ENCODE measurements around the gene LTBP2.

LTBP2 gene

DNA sequence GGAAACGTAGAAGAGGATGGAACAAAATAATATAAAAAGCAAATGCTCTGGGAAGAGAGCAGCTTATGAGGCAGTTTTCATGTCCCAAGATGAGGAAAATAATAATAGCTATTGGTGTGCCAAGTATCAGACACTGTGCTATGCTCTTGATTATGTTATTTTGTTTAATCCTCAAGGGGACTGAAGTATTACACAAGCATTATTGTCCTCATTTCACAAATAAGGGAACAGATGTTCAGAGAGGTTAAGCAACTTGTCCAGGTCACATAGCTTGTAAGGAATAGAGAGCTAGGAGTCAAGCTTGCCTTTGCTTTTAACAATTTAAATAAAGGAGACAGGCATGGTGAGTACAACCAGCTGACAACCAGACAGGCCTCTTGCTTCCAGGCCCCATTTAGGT is 26.9 kb upstream of the LTBP2 start:
- DNase-seq (ENCODE audit: extremely low read depth in 1 of 2, low read depth in 1 of 2) = no peak

DNA sequence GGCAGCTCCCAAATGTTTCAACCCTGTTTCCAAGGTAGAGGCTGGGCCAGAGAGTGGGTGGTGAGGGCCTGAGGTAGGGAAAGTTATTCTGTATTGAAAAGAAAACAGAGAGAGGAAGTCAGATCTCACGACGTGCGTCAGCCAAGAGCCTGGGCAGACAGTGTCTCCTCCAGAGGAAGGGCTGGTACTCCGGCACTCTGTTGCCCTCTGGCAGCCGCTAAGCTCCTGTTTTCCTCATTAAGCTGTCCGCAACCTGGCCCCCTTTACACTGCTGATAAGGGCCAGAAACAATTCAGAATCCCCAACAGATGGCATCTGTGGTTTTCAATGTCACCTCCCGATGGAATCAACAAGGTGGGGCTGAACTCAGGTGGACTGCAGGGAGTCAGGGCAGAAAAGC is 26.0 kb upstream of the LTBP2 start:
- no peak for DNase-seq (ENCODE audit: extremely low read depth in 1 of 2, low read depth in 1 of 2)

DNA sequence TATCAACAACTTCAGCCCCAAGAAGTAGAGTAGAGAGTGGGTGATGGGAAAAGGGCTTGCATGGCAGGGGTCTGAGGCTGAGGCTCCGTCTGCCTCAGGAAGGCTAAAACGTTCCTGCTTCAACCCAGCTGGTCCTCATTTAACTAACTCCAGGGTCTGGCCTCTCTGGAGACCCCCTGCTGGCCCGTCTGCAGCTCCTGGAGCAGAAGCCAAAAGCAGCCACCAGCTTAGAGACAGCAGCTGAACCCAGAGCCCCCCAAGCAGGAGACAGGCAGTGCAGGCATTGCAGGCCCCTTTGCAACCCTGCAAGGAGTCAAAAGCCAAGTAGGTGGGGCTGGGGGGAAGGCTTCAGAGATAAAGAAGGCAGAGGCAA is 25.1 kb upstream of the LTBP2 start:
- DNase-seq (ENCODE audit: extremely low read depth in 1 of 2, low read depth in 1 of 2) = no peak

DNA sequence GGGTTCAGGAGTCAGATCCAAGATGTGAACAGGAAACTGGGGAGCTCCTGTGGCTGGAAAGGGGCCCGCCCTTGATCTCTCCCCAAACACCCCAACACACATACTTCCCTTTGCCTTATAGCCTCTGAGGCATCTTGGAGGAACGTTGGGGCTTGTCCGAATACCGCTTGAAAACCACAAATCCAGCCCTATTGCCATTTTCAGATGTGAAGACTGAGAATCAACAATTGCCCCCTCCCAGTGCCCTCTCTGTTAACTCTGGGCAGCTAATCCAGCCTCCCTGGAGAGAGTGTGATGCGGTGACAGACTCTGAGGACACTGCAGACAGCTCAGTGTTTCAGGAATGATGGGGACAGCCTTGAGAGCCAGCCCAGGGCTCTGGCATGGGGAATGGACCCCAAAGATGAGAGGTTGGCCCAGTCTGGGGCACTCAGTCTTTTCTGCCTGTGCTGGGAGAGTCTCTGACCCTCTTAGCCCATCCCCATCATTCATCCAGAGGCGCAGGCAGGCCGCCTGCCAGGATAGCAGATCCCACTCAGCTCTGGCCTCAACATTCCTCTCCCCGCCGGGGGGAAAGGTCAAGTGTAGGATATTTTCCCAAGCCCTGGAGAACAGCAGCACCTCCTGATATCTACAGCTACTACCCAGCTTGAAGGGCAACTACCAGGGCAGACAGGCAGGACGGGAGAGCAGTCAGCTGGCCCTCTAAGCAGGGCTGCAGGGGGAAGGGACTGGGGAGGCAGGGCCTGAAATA is 24.6 kb upstream of the LTBP2 start:
- no peak for DNase-seq (ENCODE audit: extremely low read depth in 1 of 2, low read depth in 1 of 2)

DNA sequence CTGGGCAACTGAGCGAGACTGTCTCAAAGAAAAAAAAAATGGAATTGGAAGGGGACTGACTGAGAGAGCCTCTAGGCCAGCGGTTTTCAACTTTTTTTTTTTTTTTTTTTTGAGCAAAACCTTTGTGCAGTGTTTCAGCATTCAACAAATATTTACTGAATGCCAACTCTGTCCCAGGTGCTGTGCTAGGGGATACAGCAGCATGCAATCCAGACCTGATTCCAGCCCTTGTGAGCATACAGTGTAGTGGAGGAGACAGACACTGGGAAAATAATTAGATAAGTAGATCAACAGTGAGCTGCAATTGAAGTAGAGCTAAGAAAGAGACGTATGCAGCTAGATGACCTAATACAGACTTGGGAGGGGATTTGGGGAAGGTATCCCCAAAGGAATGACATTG is 23.8 kb upstream of the LTBP2 start:
- DNase-seq (ENCODE audit: extremely low read depth in 1 of 2, low read depth in 1 of 2) = no peak

DNA sequence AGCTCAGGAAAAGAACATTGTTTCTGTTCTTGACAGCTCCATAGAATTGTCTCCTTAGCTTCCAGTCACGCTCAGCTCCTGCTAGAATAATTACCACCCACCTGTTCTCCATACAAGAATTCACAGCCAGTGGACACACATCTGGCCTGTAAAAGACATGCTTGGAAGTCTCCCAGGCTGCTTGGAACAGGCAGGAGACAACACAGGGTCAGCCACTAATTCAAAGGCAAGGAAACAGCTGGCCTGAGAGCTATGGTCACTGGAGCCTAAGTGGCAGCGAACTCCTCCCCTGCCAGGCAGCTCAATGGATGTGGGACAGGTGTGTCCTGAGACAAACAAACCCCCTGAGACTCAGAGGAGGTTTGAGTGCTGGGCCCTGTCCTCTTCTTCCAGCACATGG is 22.9 kb upstream of the LTBP2 start:
- DNase-seq (ENCODE audit: extremely low read depth in 1 of 2, low read depth in 1 of 2) = no peak

DNA sequence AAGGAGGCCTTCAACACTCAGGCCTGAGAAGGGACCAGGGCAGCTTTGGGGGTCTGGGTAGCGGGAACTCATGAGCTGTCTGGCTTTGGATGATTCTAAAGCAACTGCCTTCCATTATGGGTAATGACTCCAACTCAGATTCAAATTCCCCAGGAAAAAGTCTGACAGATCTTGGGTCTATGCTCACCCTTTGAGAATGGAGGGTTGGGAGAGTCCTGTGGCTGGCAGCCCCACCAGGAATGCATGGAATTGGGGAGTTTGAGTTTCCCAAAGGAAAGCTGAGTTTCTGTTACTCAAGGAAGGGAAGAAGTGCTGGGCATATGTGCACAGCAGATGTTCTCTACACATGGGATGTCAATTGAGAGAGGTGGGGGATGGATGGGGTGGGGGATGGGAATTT is 22.4 kb upstream of the LTBP2 start:
- no peak for DNase-seq (ENCODE audit: extremely low read depth in 1 of 2, low read depth in 1 of 2)

DNA sequence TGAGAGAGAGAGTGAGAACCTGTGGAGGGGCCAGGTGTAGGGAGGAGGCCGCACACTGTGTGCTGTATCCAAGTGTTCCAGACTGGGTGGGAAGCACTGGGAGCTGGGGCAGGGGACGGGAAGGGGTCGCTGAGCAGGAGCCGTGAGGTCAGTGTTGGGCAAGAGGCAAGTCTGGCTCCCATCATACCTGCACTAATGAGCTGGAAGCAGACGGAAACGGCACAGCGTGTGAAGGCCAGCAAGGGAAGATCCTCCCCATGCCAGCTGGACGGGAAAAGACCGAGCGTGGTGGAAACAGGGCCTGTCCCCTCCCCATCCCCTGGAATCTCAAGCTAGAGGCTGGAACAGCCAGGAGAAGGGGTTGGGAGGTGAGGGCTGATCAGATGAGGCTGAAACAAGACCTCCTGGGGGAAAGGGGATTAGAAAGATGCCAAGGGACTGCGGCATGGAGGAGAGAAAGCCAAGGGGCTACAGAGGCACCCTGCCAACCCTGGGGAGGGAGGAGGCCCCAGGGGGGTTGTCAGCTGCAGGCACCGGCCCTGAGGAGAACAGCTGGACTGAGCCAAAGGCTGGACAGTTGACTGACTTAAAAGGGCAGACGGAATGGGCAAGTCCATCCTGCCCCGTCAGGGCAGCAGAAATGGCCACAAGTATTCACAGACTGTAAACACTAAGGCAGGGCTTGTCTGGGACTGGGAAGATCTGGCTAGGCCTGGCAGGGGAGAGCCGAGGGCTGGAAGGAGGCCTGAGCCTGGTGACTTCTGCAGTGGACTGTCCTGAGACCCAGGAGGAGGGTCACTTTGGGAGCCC is 19.0 kb upstream of the LTBP2 start:
- no peak for DNase-seq (ENCODE audit: extremely low read depth in 1 of 2, low read depth in 1 of 2)

DNA sequence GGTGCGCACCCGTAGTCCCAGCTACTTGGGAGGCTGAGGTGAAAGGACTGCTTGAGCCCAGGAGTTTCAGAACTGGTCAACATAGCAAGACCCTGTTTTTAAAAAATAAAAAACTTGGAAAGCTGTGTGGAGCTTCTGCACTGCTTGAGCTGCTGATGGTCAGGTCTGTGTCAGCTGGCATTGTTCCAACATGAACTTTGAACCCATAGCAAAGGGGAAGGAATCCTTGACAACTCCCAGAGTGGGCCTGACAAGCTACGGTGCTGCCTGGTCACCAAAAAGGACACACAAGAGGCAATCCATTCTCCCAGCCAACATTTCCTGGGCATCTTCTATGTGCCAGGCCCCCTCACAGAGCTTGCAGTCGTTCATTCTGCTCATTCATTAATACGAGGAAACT is 16.4 kb upstream of the LTBP2 start:
- DNase-seq (ENCODE audit: extremely low read depth in 1 of 2, low read depth in 1 of 2) = no peak

DNA sequence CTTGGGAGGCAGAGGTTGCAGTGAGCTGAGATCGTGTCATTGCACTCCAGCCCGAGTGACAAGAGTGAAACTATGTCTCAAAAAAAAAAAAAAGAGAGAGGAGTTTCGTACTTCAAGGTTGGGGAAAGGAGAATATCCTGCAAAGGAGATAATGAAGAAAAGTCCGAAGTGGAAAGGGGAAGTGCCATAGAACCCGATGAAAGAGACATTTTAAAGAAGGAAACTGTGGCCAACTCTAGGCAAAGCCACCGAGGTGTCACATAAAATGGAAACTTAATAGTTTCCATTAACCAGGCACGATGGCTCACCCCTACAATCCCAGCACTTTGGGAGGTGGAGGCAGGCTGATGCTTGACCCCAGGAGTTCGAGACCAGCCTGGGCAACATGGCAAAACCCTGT is 15.0 kb upstream of the LTBP2 start:
- no peak for DNase-seq (ENCODE audit: extremely low read depth in 1 of 2, low read depth in 1 of 2)

DNA sequence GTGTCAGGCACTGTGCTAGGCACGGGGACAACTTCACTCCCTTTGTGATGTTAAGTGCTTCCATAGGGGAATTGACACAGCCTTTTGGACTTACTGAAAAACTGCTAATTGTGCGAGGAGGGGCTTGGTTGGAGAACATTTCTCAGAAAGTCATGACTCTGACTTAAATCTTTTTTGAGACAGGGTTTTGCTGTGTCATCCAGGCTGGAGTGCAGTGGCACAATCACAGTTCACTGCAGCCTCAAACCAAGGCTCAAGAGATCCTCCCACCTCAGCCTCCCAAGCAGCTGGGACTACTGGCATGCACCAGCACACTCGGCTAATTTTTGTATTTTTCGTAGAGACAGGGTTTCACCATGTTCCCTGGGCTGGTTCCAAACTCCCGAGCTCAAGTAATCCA is 10.2 kb upstream of the LTBP2 start:
- no peak for DNase-seq (ENCODE audit: extremely low read depth in 1 of 2, low read depth in 1 of 2)

DNA sequence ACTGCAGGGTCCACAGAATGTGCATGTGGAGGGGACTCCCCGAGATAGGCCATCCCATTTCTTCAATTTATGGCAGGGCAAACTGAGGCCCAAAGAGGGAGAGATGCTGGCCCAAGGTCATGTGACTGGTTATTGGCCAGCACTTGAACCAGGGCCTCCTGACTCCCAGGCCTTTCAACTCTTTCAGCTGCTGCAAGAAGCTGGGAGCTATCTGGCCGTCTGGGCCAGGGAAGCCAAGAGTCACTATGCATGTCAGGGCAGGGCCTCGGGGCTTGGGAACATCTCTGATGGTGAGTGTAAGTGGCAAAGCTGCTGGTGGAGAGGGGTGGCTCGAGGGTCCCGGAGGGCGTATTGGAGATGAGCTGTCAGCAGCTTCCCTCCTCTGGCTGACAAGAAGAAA is 9.5 kb upstream of the LTBP2 start:
- no peak for DNase-seq (ENCODE audit: extremely low read depth in 1 of 2, low read depth in 1 of 2)

DNA sequence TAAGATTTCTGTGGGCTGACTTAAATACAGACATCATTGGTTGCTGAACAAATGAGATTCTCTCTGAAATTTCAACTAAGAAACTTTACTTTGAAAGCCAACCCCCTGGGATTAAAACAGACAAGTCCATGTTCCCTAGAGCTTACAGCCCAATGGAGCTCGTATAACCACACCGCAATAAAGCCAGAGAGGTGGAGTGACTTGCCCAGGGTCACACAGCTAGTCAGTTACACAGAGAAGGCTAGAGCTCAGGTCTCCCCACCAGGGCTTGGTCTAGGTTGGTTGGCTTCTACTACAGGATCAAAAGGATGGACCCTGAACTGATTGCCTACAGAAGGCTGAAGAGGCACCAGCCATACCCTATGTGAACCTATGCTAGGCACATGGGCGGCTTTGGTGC is 8.9 kb upstream of the LTBP2 start:
- DNase-seq (ENCODE audit: extremely low read depth in 1 of 2, low read depth in 1 of 2) = no peak

DNA sequence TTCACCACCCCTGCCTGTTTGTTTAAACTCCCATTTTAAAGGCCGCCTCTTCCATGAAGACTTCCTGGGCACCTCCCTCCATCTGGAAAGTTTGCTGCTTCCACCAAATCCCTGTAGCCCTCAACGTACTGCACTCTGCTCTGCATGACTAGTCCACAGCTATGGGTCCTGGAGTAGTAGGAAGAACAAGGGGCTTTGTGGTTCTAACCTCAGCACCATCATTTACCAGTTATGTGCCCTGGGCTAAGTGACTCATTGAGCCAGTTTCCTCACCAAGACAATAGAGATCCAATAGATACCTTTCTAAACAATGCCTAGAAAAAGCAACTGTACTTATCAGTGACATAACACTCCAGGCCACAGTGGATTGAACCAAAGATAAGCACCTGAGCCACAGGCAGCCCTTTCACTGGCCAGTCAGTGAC is 8.5 kb upstream of the LTBP2 start:
- DNase-seq (ENCODE audit: extremely low read depth in 1 of 2, low read depth in 1 of 2) = peak in 1 of 2 donors; percentile 41

DNA sequence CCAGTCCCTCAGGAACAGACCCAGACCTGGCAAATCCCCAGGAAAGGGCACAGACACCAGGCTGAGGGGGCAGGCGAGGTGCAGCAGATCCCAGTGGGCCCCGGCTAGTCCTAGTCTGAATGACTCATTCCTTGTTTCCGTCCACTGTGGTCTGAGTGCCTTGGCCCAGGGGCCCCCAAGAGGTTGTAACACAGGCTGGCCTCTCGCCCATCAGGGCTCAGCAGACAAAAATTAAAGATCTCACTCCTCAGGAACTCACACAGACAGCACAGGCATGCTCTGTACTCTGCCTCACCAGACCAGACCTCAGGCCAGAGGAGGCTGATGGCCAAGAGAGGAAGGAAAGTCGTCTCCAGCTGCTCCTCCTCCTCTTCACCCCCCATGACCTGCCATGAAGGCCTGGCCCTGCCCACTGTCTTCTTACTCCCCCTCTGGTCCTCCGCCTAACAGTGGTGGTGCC is 7.7 kb upstream of the LTBP2 start:
- DNase-seq (ENCODE audit: extremely low read depth in 1 of 2, low read depth in 1 of 2) = no peak

DNA sequence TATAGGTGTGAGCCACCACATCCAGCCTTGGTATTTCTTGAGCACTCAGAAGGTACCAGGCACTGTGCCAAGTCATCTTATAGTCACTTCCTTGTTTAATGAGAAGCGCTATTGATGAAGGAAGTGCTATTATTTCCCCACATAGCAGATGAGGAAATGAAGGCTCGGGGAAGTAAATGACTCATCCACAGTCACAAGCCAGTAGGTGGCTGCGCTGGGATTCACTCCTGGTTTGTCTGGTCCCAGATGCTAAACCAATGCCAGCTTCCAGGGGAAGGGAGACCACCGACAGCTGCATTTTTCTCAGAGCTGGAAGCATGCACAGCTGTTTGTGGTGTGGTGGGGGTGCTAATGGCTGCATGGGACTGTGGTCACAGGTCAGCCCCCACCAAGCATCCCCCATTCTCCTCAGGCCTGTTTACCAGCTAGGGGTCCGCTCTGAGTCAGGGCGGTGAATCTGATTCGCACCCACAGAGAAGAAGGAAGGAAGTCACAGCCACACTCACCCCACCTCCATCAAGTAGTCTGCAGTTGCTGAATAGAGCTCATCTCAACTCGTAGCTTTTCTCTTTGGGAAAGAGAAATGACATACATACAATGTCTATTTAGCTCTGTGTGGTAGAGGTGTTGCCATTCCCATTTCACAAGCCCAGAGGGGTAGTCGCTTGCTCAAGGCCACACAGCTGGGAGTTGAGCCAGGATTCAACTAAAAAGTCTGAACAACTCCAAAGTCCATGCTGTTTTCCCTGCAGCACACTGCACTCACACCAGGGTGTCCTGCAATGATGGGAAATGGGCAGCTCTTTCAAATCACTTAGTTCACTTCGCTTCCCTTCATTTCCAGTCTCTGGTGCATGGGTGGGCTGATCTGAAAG is 6.3 kb upstream of the LTBP2 start:
- peak; percentile 62 to 68 for DNase-seq (ENCODE audit: extremely low read depth in 1 of 2, low read depth in 1 of 2)

DNA sequence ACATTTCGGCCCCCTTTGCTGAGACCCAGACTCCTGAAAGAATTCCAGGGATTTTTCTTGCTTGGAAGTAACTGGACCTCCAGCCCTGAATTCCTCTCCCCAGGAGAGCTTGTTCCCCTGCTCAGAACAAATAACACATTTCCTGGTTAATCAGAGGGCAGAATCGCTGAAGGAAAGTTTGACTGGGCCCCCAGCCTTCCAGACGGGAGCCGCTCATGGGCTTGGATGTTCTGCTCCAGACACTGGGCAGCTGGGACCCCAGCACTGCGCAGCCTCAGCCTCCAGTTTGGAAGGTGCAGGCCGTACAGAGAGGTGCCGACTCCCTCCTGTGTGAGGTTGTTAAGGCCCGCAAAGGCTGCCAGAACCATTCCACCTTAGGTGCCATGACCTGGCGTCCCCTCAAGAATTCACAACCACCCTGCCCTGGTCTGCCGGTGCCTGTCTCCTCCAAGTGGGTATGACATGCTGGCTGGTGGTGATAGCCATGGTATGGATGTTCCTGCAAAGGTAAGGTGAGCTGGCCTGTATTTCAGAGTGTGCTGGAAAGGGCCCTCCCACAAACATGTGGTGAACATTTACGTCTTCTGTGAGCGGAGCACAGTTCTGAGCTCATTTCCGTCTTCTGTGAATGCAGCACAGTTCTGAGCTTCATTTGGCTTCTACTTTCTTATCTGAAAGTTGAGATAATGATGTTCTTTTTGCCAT is 5.1 kb upstream of the LTBP2 start:
- DNase-seq (ENCODE audit: extremely low read depth in 1 of 2, low read depth in 1 of 2) = no peak

DNA sequence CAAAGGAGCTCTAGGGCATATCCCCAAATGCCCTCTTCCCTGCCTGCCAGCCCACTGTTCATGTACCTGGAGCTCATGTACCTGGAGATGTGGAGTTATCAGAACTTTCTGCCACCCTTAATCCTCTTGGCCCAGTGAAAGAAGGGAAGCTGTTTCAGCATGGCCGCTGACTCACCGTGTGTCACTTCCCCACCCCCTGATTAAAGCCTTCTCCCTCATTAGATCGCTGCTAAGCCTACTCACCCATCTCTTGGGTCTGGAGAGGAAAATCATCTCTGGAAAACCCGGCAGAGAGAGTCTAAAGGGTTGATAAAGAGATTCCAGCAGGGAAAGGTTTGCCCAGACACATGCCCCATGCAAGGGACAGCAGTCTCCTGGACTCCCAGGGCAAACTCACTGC is 4.5 kb upstream of the LTBP2 start:
- peak in 1 of 2 donors; percentile 38 for DNase-seq (ENCODE audit: extremely low read depth in 1 of 2, low read depth in 1 of 2)

DNA sequence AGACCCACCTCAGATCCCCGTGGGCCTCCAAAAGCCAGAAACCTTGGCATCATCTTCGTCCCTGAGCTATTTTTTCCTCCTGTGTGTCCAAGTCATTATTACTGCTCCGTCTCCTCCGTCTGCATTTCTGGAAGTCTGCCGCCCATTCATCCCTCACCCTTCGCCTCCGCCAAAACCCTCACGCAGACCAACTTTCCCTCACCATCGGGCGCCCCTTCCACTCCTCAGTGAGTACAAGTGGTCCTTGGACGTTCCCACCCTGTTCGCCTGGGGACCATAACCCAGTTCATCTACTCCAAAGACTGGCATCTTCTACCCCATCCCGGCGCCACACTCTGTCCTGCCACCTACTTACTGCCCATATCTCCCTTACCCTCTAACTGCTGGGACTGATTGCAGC is 3.7 kb upstream of the LTBP2 start:
- no peak for DNase-seq (ENCODE audit: extremely low read depth in 1 of 2, low read depth in 1 of 2)

DNA sequence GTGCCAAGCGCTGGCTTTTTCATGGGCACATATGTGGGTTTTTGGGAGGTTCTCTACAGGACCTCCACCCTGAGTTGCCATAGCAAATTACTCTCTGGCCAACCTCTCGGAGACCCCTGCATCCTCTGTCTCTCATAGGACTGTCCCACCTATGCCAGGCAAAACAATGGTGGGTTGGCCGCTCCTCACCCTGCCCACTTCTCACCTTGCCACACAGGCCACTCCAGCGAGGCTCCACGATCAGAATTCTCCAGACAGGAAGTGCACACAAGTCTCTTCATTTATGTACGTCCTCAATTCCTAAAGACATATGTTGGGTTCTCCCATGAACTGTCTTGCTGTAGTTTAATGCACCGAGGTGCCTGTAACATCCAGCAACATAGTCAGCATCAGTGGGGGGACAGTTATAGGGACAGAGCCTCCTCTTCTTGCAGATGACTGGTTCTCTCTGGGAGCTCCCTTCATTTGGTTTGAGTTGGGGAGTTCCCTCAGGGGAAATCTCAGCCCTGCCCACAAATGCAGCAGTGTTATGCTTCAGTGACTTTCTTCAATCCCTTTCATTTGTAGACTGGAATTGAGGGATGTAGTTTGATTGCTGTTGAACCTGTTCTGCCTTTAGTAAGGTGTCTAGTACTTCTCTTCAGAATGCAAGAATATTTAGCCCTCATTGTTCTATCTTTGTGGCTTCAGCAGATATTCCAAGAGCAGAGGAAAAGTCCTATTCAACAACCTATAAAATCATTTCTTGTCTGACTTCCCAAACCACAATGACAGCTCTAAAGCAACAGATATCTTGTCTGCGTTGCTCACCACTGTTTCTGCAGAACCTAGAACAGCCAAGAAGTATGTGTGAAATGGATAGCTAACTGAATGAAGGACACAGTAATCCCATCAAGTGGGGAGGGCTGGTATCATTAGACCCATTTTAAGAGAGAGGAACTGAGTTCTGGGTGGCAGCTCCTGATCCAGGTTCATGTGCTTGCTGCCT is 2.8 kb upstream of the LTBP2 start:
- DNase-seq (ENCODE audit: extremely low read depth in 1 of 2, low read depth in 1 of 2) = no peak
